CD4-positive, alpha-beta T cell treated with Interferon alpha-2 for 1 hour (primary cell): ENCODE data around the gene ZBTB7C.

ENCODE experiments used
- DNase-seq, 2 donors: peaks; one replicate each; pipeline ENCODE4 v3.0.0-alpha.2; 2020 to 2022

Gene ZBTB7C

GRCh38 chr18:48048251-48048650 lies 360.9 kb downstream of the ZBTB7C start:
- no peak for DNase-seq

- no peak for DNase-seq
Observed at GRCh38 chr18:48046843-48047242, 362.3 kb downstream of the ZBTB7C start.

GRCh38 chr18:48045744-48046143 lies 363.4 kb downstream of the ZBTB7C start:
- DNase-seq, result no peak

- DNase-seq, result no peak
Observed at GRCh38 chr18:48044944-48045343, 364.2 kb downstream of the ZBTB7C start.

- no peak for DNase-seq
Observed at GRCh38 chr18:48043166-48043565, 366.0 kb downstream of the ZBTB7C start.

GRCh38 chr18:48042431-48042830 lies 366.8 kb downstream of the ZBTB7C start:
- DNase-seq, result no peak

- no peak for DNase-seq
Observed at GRCh38 chr18:48040457-48041110, 368.6 kb downstream of the ZBTB7C start.

GRCh38 chr18:48039769-48040215 lies 369.4 kb downstream of the ZBTB7C start:
- no peak for DNase-seq

- DNase-seq, result no peak
Observed at GRCh38 chr18:48038636-48039035, 370.5 kb downstream of the ZBTB7C start.

- no peak for DNase-seq
Observed at GRCh38 chr18:48037481-48038271, 371.5 kb downstream of the ZBTB7C start.

GRCh38 chr18:48036641-48037421 lies 372.4 kb downstream of the ZBTB7C start:
- DNase-seq, result no peak

- no peak for DNase-seq
Observed at GRCh38 chr18:48036226-48036625, 373.0 kb downstream of the ZBTB7C start.

- no peak for DNase-seq
Observed at GRCh38 chr18:48035556-48035860, 373.7 kb downstream of the ZBTB7C start.

GRCh38 chr18:48034651-48035555 lies 374.3 kb downstream of the ZBTB7C start:
- no peak for DNase-seq

- DNase-seq, result no peak
Observed at GRCh38 chr18:48033790-48034650, 375.2 kb downstream of the ZBTB7C start.

- no peak for DNase-seq
Observed at GRCh38 chr18:48032876-48033789, 376.1 kb downstream of the ZBTB7C start.

- DNase-seq, result no peak
Observed at GRCh38 chr18:48031641-48032040, 377.5 kb downstream of the ZBTB7C start.

- DNase-seq, result peak in 1 of 2 donors; percentile 3
Observed at GRCh38 chr18:48030616-48031480, 378.3 kb downstream of the ZBTB7C start.

GRCh38 chr18:48029296-48029986 lies 379.7 kb downstream of the ZBTB7C start:
- DNase-seq, result no peak
